Neural cell (in vitro differentiated cells): ENCODE results near the gene CLCN3. TPM values are rescaled to one million over a fixed set of nuclear protein-coding genes. Genes with fewer than 3 reads are reported as not detected.

Experiments
- H2AFZ ChIP-seq: fragments of 200-600, 300-800 bp; sonication (generic), shearing (Covaris generic); 2 replicates; pipeline ENCODE4 v1.6.0; 2014; ENCODE audit warnings: low read depth, mild to moderate bottlenecking, antibody characterized with exemption, low read length, moderate library complexity
- H3F3A ChIP-seq: fragments of 200-600 bp; shearing (Covaris generic); 2 replicates; pipeline ENCODE4 v1.6.1; 2016; ENCODE audit warnings: mild to moderate bottlenecking, moderate library complexity, mixed read lengths, antibody characterized with exemption, low read length; ENCODE audit not compliant: insufficient read depth, poor library complexity, severe bottlenecking
- H3K27ac ChIP-seq: fragments of 200-600, 300-800 bp; sonication (generic), shearing (Covaris generic); 2 replicates; pipeline ENCODE4 v1.5.1; 2014; ENCODE audit warnings: mild to moderate bottlenecking, low read length, moderate library complexity
- H3K27me3 ChIP-seq: fragments of 300-800, 200-600 bp; sonication (generic), shearing (Covaris generic); 2 replicates; pipeline ENCODE4 v1.6.0; 2014; ENCODE audit warnings: mild to moderate bottlenecking, low read depth, low read length, moderate library complexity; ENCODE audit not compliant: insufficient read depth
- H3K36me3 ChIP-seq: fragments of 300-800, 200-600 bp; sonication (generic), shearing (Covaris generic); 2 replicates; pipeline ENCODE4 v1.5.1; 2014; ENCODE audit warnings: mild to moderate bottlenecking, antibody characterized with exemption, low read length, moderate library complexity; ENCODE audit not compliant: insufficient read depth
- H3K4me2 ChIP-seq: fragments of 300-800, 200-600 bp; sonication (generic), shearing (Covaris generic); 2 replicates; pipeline ENCODE4 v1.6.0; 2014; ENCODE audit warnings: mild to moderate bottlenecking, low read length
- H3K4me3 ChIP-seq: fragments of 300-800, 200-600 bp; sonication (generic), shearing (Covaris generic); 2 replicates; pipeline ENCODE4 v1.5.1; 2014; ENCODE audit warnings: mild to moderate bottlenecking, low read length, moderate library complexity
- H3K79me2 ChIP-seq: fragments of 200-600 bp; shearing (Covaris generic); replicated peaks from 2 replicates; pipeline ENCODE4 v1.6.0; 2014; ENCODE audit warnings: mild to moderate bottlenecking, low read length, moderate library complexity; ENCODE audit not compliant: insufficient read depth
- H3K9ac ChIP-seq: fragments of 300-800, 200-600 bp; sonication (generic), shearing (Covaris generic); 2 replicates; pipeline ENCODE4 v1.6.1; 2016; ENCODE audit warnings: mild to moderate bottlenecking, low read length, mixed read lengths
- H3K9me2 ChIP-seq: fragments of 200-600 bp; shearing (Covaris generic); 2 replicates; pipeline ENCODE4 v1.6.1; 2016; ENCODE audit warnings: mild to moderate bottlenecking, low read length, mixed read lengths; ENCODE audit not compliant: insufficient read depth
- H3K9me3 ChIP-seq: fragments of 200-600, 300-800 bp; sonication (generic), shearing (Covaris generic); 2 replicates; pipeline ENCODE4 v1.6.1; 2016; ENCODE audit warnings: mild to moderate bottlenecking, mixed run types, low read length, moderate library complexity, mixed read lengths
- H4K20me1 ChIP-seq: fragments of 200-600 bp; shearing (Covaris generic); 2 replicates; pipeline ENCODE4 v1.6.1; 2016; ENCODE audit warnings: mild to moderate bottlenecking, mixed run types; ENCODE audit not compliant: insufficient read depth
- EP300 ChIP-seq: fragments of 450-650 bp; conservative IDR thresholded peaks from 2 replicates; pipeline ENCODE4 v1.6.1; 2014; ENCODE audit warnings: antibody characterized with exemption, mild to moderate bottlenecking, moderate library complexity; ENCODE audit not compliant: poor library complexity, severe bottlenecking
- EZH2 ChIP-seq: fragments of 200-600, 300-800 bp; shearing (Covaris generic), sonication (generic); IDR thresholded peaks from 2 replicates; pipeline ENCODE4 v1.6.1; 2014; ENCODE audit warnings: antibody characterized with exemption, low read length, borderline replicate concordance, mild to moderate bottlenecking; ENCODE audit not compliant: insufficient read depth, poor library complexity, severe bottlenecking
- MXI1 ChIP-seq: fragments of 450-650 bp; conservative IDR thresholded peaks from 2 replicates; pipeline ENCODE4 v1.6.1; 2014; ENCODE audit warnings: antibody characterized with exemption, mild to moderate bottlenecking; ENCODE audit not compliant: poor library complexity, severe bottlenecking
- POLR2AphosphoS5 ChIP-seq: IDR thresholded peaks from 2 replicates; pipeline ENCODE4 v1.6.1; 2012
- RAD21 ChIP-seq: fragments of 450-650 bp; conservative IDR thresholded peaks from 2 replicates; pipeline ENCODE4 v1.6.1; 2014; ENCODE audit warnings: antibody characterized with exemption, mild to moderate bottlenecking, moderate library complexity
- REST ChIP-seq: IDR thresholded peaks from 2 replicates; pipeline ENCODE4 v1.6.1; 2012; ENCODE audit warnings: borderline replicate concordance
- SMC3 ChIP-seq: fragments of 450-650 bp; conservative IDR thresholded peaks from 2 replicates; pipeline ENCODE4 v1.6.1; 2014; ENCODE audit warnings: antibody characterized with exemption, mild to moderate bottlenecking, moderate library complexity; ENCODE audit not compliant: poor library complexity
- TAF1 ChIP-seq: IDR thresholded peaks from 2 replicates; pipeline ENCODE4 v1.6.1; 2012; ENCODE audit warnings: low read depth
- polyA plus RNA-seq: library from polyadenylated mRNA; depleted of rRNA; stranded (reverse); fragments of >200 nt; gene quantifications from 2 replicates; pipeline ENCODE4 v1.2.3, GENCODE V29; 2014
- TF ChIP-seq, protein P1 (sequence below): fragments of 450-650 bp; IDR thresholded peaks from 2 replicates; pipeline ENCODE4 v1.5.1; 2014; ENCODE audit warnings: antibody characterized with exemption, mild to moderate bottlenecking, moderate library complexity; ENCODE audit not compliant: poor library complexity, severe bottlenecking

Gene CLCN3
- polyA plus RNA-seq, 1 donor from 2014 or later = 68.3 TPM

- Histone ChIP-seq H3K4me2 (no peak overlapping the region), H3K79me2 (no peaks in the 10 kb centered on the region), H2AFZ (no peak overlapping the region), H3K4me3 (no peak overlapping the region), H3F3A (no peaks in the 10 kb centered on the region), H3K9me3 (no peaks in the 10 kb centered on the region), H3K27ac (no peak overlapping the region), H3K27me3 (no peaks in the 10 kb centered on the region), H3K36me3 (no peaks in the 10 kb centered on the region), H3K9me2 (no peaks in the 10 kb centered on the region), H4K20me1 (no peaks in the 10 kb centered on the region), H3K9ac (no peak overlapping the region)
- TF ChIP-seq RAD21 (no peak), EZH2 (no peak), REST (no peak), TAF1 (no peak), SMC3 (no peak), POLR2AphosphoS5 (no peak), MXI1 (no peak), EP300 (no peak)
- TF ChIP-seq, protein P1, sequence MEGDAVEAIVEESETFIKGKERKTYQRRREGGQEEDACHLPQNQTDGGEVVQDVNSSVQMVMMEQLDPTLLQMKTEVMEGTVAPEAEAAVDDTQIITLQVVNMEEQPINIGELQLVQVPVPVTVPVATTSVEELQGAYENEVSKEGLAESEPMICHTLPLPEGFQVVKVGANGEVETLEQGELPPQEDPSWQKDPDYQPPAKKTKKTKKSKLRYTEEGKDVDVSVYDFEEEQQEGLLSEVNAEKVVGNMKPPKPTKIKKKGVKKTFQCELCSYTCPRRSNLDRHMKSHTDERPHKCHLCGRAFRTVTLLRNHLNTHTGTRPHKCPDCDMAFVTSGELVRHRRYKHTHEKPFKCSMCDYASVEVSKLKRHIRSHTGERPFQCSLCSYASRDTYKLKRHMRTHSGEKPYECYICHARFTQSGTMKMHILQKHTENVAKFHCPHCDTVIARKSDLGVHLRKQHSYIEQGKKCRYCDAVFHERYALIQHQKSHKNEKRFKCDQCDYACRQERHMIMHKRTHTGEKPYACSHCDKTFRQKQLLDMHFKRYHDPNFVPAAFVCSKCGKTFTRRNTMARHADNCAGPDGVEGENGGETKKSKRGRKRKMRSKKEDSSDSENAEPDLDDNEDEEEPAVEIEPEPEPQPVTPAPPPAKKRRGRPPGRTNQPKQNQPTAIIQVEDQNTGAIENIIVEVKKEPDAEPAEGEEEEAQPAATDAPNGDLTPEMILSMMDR = no peak
These were observed 27.3 kb upstream of the CLCN3 start for GRCh38 chr4:169593050-169593560.

GRCh38 chr4:169594560-169595195 is 25.7 kb upstream of the CLCN3 start:
- Histone ChIP-seq H3F3A (no peaks in the 10 kb centered on the region), H3K27me3 (no peaks in the 10 kb centered on the region), H3K4me3 (no peak overlapping the region)

More at GRCh38 chr4:169594560-169595195, 25.7 kb upstream of the CLCN3 start:
- Histone ChIP-seq H2AFZ (no peak overlapping the region), H3K9ac (no peak overlapping the region), H3K9me3 (no peaks in the 10 kb centered on the region), H3K27ac (no peak overlapping the region), H3K36me3 (no peaks in the 10 kb centered on the region), H4K20me1 (no peaks in the 10 kb centered on the region), H3K79me2 (no peaks in the 10 kb centered on the region), H3K4me2 (no peak overlapping the region), H3K9me2 (no peaks in the 10 kb centered on the region)
- TF ChIP-seq SMC3 = no peak
- TF ChIP-seq, protein P1 = no peak
- TF ChIP-seq EP300 = no peak
- TF ChIP-seq TAF1 = no peak
- no peak for TF ChIP-seq POLR2AphosphoS5
- TF ChIP-seq REST = no peak
- no peak for TF ChIP-seq MXI1
- TF ChIP-seq EZH2 = no peak
- no peak for TF ChIP-seq RAD21
